ENCODE measurements around the gene GIPC3.

- TF ChIP-seq POLR2A (IDR thresholded peaks at IDR 0.05) = no peak
- TF ChIP-seq EP300 (IDR thresholded peaks at IDR 0.05) = no peak
Measured at GRCh38 chr19:3625996-3626472, 40.8 kb downstream of the GIPC3 start.

All from ovary (tissue), 1 donor.